Erythroblast (primary cell): ENCODE results near the gene HMGXB3.

Experiments used
- DNase-seq, 2 experiments: peaks; one replicate each; lab custom pipeline; 2025; lab: John Stamatoyannopoulos, UW
- GATA1 ChIP-seq: IDR thresholded peaks from 2 replicates; pipeline ENCODE4 v1.6.1; 2011; ENCODE audit warnings: low read depth, mild to moderate bottlenecking, control low read depth, low read length, moderate library complexity
- POLR2A ChIP-seq: IDR thresholded peaks from 2 replicates; pipeline ENCODE4 v1.6.1; 2011; ENCODE audit warnings: mild to moderate bottlenecking, low read length

The HMGXB3 gene

DNA sequence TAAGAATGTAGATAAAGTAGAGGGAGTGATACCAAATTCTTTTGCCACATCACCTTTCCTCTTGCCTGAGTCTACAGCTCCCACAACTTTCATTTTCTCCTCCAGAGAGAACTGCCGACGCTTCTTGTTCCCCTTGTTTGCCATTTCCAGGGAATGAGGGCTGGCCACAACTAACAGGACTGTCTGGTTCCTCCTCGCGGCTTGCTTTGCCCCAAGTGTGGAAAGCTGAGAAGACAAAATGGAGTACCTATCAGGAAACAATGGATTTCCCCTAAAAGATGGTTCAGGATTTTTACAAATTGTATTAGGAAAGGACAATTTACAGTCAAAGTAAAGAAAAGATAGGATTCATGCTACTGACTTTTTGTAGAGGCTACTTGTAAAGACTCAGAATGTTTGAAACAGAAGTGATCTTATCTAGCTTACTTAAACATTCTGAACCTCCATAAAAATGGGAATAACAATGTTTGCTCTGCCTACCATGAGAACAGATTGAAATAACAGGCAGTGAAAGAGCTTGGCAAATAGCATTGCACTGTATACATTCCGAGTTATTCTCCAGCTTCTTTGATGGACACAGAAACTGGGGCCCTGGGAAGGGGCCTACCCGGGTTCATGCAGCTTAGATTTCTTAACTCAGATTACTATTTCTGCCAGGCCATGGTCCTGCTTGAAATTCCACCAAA is 4.2 kb upstream of the HMGXB3 start:
- no peak for DNase-seq
- no peak for TF ChIP-seq GATA1
- no peak for TF ChIP-seq POLR2A

- DNase-seq, result no peak
- TF ChIP-seq GATA1, result no peak
- TF ChIP-seq POLR2A, result no peak
These were observed 2.3 kb upstream of the HMGXB3 start for GRCh38 chr5:149998281-149998680.

DNA sequence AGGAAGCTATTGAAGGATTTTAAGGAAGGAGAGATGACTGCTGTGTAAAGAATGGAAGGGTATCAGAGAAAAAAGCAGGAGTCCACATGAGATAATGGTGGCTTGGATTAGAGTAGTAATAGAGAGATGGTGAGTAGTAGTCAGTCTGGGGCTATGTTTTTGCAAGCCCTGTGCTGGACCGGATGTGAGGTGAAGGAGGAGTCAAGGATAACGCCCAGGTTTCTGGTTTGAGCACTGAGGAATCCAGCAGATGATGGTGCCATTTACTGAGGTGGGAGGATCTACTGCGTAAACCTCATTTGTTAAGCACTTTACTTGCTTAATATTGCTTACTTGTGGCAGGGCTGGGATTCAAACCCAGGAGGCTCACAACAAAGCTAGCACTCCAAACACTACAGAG is 1.2 kb upstream of the HMGXB3 start:
- TF ChIP-seq GATA1 (no peak), POLR2A (no peak)
- no peak for DNase-seq

DNA sequence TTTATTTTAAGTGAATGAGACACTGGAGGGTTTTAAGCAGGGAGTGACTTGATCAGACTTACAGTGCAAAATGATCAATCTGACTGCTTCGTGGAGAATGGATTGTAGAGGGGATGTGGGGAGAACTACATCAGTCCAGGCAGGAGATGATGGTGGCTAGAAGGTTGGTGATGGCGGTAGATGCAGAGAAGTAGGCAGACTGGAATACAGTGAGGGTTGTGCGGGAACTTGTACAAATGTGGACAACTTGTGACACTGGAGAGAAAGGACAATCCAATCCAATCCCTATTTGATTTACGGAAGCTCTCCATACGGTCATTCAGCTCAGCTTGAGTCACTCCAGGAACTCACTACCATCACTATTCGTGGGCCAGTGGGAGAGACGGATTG is 678 bp upstream of the HMGXB3 start:
- TF ChIP-seq GATA1 (no peak), POLR2A (no peak)
- no peak for DNase-seq

GRCh38 chr5:150000990-150001659 is 586 bp downstream of the HMGXB3 start:
- TF ChIP-seq POLR2A (no peak), GATA1 (no peak)
- peak; percentile 71 to 81 for DNase-seq

DNA sequence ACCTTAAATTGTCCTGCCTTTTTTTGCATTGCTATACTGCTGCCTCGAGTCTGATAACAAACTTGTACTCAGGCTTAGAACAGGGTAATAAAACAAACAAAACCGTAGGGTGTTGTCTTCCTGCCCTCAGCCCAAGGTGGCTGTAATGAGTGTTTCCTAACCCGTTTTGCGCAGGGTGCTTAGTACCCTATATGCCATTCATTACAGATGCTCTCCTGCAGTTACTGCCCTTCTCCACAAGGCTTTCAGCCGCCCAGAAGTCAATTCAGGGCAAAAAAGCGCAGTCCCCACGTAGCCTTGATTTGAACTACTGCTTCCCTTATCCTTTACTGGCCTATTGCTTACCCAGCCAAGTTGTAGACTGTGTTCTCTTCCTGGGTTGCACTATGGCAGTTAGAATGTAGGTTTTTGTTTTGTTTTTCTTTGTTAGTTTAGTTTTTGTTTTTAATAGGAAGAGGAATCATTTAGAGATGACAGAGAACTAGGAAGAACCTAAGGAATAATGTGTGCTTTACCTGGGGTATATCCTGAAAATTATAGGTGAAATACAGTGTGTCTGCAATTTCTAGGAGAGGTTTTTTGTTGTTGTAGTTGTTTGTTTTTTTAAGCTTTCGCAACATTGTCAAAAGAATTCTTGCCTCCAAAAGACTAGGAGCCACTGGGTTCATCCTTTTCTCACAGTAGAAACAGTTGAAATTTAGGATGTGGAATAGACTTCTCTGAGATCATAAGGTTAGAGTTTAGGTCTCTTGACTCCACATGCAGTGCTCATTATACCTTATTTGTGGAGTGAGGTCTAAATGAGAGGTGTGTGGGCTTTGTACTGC is 1.3 kb downstream of the HMGXB3 start:
- peak; percentile 84 to 86 for DNase-seq
- TF ChIP-seq POLR2A (no peak), GATA1 (no peak)

- DNase-seq, result no peak
- TF ChIP-seq GATA1 (no peak), POLR2A (no peak)
These were observed 5.8 kb downstream of the HMGXB3 start for GRCh38 chr5:150006318-150006717.

- DNase-seq, result no peak
- TF ChIP-seq GATA1 (no peak), POLR2A (no peak)
These were observed 6.5 kb downstream of the HMGXB3 start for GRCh38 chr5:150007050-150007449.

- TF ChIP-seq POLR2A, result no peak
- TF ChIP-seq GATA1, result no peak
- DNase-seq, result no peak
These were observed 9.3 kb downstream of the HMGXB3 start for GRCh38 chr5:150009671-150010387.

GRCh38 chr5:150013931-150014330 is 13.4 kb downstream of the HMGXB3 start:
- TF ChIP-seq GATA1, result no peak
- TF ChIP-seq POLR2A, result no peak
- no peak for DNase-seq

- TF ChIP-seq GATA1, result no peak
- no peak for TF ChIP-seq POLR2A
- no peak for DNase-seq
These were observed 13.9 kb downstream of the HMGXB3 start for GRCh38 chr5:150014456-150014855.

DNA sequence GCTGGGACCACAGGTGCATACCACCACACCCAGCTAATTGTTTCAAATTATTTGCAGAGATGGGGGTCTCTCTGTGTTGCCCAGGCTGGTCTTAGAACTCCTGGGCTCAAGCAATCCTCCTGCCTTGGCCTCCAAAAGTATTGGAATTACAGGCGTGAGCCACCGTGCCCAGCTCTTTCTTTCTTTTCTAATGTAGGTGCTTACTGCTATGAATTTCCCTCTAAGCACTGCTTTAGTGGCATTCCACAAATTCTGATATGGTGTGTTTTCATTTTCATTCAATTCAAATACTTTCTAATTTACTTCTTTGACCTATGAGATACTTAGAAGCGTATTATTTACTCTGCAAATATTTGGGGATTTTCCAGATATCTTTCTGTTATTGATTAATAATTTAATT is 14.9 kb downstream of the HMGXB3 start:
- no peak for DNase-seq
- TF ChIP-seq POLR2A (no peak), GATA1 (no peak)

DNA sequence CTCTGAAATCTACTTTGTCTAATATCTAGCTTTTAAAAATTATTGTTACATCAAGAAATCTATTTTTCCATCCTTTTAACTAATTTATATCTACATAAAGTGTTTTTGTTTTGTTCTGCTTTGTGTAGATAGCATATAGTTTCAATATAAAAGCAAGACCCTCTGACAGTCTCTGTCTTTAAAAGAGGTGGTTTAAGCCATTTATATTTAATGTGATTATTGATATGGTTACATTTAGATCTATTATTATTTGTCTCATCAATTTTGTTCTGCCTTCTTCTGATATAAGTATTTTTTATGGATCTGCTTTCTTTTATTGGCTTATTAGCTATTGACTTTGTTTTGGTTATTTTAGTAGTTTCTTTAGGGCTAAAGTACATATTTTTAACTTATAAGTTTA is 16.0 kb downstream of the HMGXB3 start:
- DNase-seq, result no peak
- TF ChIP-seq GATA1 (no peak), POLR2A (no peak)
